ENCODE measurements around the gene SPOCK1. TPM values are rescaled to one million over a fixed set of nuclear protein-coding genes. Genes with fewer than 3 reads are reported as not detected.

Gene SPOCK1
- total and polyA plus RNA-seq, 2 experiments from 2014 or later = 8.2 to 10.5 TPM

DNA sequence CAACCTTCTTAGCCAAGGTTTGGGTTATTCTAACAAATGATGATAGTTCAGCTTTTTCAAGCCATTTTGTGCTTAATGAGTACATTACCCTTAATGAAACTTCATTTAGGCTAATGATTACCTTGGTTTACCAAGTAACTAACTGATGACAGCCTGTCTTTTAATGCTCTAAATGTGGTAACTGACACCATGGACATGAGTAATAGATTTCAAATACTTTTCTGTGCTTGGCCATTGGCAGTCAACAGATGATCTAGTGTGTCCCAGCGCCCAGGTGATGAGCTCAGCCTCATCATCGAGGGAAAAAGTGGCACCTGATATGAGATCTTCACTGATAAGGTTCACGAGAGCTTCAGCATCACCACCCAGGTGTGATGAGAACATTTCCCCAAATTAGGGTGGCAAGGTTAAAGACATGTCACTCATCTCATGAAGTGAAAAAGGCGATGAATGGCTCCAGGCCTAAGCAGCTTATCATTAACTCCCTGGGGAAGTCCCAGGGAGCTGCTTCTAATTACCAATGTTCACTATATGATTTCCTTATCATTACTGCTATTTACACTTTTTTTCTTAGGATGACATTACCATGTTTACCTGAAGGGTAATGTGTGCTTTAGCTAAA, 296.0 kb downstream of the SPOCK1 start:
- H3K4me3 Mint-ChIP-seq = no peak overlapping the region
- H3K27ac Mint-ChIP-seq = no peak overlapping the region
- H3K4me2 ChIP-seq = no peak overlapping the region

More for the DNA sequence above, 296.0 kb downstream of the SPOCK1 start:
- Mint-ChIP-seq H3K36me3 (ENCODE audit: low read depth) (no peaks in the 10 kb centered on the region; the same call in 2 of the 3 replicates), H3K4me1 (peaks cover 39% of the 10 kb centered on the region), H3K9me3 (no peaks in the 10 kb centered on the region; the same call in 2 of the 3 replicates), H3K27me3 (ENCODE audit: insufficient read depth, low read depth, poor library complexity) (peaks cover 2% of the 10 kb centered on the region)
- Histone ChIP-seq H3K79me2 (replicated peaks; ENCODE audit: insufficient read depth) (no peaks in the 10 kb centered on the region), H3F3A (replicated peaks; ENCODE audit: low read depth) (no peaks in the 10 kb centered on the region), H3K4me3 (no peak overlapping the region), H2AFZ (no peak overlapping the region), H3K27me3 (ENCODE audit: insufficient read depth) (no peaks in the 10 kb centered on the region), H3K36me3 (ENCODE audit: insufficient read depth) (no peaks in the 10 kb centered on the region), H3K27ac (ENCODE audit: low read depth) (no peak overlapping the region), H3K4me1 (ENCODE audit: insufficient read depth) (peaks cover 32% of the 10 kb centered on the region), H3K9me2 (ENCODE audit: insufficient read depth) (peaks cover 6% of the 10 kb centered on the region), H4K20me1 (replicated peaks; ENCODE audit: insufficient read depth) (no peaks in the 10 kb centered on the region)
- TF ChIP-seq, protein P1, sequence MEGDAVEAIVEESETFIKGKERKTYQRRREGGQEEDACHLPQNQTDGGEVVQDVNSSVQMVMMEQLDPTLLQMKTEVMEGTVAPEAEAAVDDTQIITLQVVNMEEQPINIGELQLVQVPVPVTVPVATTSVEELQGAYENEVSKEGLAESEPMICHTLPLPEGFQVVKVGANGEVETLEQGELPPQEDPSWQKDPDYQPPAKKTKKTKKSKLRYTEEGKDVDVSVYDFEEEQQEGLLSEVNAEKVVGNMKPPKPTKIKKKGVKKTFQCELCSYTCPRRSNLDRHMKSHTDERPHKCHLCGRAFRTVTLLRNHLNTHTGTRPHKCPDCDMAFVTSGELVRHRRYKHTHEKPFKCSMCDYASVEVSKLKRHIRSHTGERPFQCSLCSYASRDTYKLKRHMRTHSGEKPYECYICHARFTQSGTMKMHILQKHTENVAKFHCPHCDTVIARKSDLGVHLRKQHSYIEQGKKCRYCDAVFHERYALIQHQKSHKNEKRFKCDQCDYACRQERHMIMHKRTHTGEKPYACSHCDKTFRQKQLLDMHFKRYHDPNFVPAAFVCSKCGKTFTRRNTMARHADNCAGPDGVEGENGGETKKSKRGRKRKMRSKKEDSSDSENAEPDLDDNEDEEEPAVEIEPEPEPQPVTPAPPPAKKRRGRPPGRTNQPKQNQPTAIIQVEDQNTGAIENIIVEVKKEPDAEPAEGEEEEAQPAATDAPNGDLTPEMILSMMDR (conservative IDR thresholded peaks at IDR 0.05; ENCODE audit: low read depth in 2 of 2) = no peak
- TF ChIP-seq, protein P2, sequence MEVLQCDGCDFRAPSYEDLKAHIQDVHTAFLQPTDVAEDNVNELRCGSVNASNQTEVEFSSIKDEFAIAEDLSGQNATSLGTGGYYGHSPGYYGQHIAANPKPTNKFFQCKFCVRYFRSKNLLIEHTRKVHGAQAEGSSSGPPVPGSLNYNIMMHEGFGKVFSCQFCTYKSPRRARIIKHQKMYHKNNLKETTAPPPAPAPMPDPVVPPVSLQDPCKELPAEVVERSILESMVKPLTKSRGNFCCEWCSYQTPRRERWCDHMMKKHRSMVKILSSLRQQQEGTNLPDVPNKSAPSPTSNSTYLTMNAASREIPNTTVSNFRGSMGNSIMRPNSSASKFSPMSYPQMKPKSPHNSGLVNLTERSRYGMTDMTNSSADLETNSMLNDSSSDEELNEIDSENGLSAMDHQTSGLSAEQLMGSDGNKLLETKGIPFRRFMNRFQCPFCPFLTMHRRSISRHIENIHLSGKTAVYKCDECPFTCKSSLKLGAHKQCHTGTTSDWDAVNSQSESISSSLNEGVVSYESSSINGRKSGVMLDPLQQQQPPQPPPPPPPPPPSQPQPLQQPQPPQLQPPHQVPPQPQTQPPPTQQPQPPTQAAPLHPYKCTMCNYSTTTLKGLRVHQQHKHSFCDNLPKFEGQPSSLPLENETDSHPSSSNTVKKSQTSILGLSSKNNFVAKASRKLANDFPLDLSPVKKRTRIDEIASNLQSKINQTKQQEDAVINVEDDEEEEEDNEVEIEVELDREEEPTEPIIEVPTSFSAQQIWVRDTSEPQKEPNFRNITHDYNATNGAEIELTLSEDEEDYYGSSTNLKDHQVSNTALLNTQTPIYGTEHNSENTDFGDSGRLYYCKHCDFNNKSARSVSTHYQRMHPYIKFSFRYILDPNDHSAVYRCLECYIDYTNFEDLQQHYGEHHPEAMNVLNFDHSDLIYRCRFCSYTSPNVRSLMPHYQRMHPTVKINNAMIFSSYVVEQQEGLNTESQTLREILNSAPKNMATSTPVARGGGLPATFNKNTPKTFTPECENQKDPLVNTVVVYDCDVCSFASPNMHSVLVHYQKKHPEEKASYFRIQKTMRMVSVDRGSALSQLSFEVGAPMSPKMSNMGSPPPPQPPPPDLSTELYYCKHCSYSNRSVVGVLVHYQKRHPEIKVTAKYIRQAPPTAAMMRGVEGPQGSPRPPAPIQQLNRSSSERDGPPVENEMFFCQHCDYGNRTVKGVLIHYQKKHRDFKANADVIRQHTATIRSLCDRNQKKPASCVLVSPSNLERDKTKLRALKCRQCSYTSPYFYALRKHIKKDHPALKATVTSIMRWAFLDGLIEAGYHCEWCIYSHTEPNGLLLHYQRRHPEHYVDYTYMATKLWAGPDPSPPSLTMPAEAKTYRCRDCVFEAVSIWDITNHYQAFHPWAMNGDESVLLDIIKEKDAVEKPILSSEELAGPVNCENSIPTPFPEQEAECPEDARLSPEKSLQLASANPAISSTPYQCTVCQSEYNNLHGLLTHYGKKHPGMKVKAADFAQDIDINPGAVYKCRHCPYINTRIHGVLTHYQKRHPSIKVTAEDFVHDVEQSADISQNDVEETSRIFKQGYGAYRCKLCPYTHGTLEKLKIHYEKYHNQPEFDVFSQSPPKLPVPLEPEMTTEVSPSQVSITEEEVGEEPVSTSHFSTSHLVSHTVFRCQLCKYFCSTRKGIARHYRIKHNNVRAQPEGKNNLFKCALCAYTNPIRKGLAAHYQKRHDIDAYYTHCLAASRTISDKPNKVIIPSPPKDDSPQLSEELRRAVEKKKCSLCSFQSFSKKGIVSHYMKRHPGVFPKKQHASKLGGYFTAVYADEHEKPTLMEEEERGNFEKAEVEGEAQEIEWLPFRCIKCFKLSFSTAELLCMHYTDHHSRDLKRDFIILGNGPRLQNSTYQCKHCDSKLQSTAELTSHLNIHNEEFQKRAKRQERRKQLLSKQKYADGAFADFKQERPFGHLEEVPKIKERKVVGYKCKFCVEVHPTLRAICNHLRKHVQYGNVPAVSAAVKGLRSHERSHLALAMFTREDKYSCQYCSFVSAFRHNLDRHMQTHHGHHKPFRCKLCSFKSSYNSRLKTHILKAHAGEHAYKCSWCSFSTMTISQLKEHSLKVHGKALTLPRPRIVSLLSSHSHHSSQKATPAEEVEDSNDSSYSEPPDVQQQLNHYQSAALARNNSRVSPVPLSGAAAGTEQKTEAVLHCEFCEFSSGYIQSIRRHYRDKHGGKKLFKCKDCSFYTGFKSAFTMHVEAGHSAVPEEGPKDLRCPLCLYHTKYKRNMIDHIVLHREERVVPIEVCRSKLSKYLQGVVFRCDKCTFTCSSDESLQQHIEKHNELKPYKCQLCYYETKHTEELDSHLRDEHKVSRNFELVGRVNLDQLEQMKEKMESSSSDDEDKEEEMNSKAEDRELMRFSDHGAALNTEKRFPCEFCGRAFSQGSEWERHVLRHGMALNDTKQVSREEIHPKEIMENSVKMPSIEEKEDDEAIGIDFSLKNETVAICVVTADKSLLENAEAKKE (CRISPR knock-in tag; IDR thresholded peaks at IDR 0.05) = no peak
- TF ChIP-seq STAT1 (IDR thresholded peaks at IDR 0.05; ENCODE audit: unreplicated experiment) = no peak
- DNase-seq (ENCODE audit: low spot score) (no peak), ATAC-seq (no peak)

All from GM23338 (cell line).